Lung (tissue), 12 donors: ENCODE measurements around the gene CCDC120. TPM values are rescaled to one million over a fixed set of nuclear protein-coding genes. Genes with fewer than 3 reads are reported as not detected.
A peak's percentile ranks its signal among the peaks of the same experiment; 100 is the strongest.

ENCODE experiments used
- ATAC-seq: fragments of 200-7000 bp; cut with Tn5 transposase; one replicate; pipeline ENCODE4 v1.9.1; 2020; ENCODE audit warnings: moderate number of reproducible peaks; ENCODE audit not compliant: insufficient read depth, low FRiP score
- DNase-seq, 3 donors: peaks; one replicate each; pipeline ENCODE4 v3.0.0-alpha.2; 2013 to 2017
- H3K27ac ChIP-seq, 2 donors: one replicate each; pipeline ENCODE4 v1.5.1; 2013; ENCODE audit warnings: mild to moderate bottlenecking in 2 of 2, moderate library complexity in 2 of 2, control low read depth in 1 of 2, inconsistent platforms in 1 of 2, low read depth in 1 of 2, low read length in 1 of 2
- H3K27me3 ChIP-seq, 3 donors: one replicate each; pipeline ENCODE4 v1.5.1; 2013; ENCODE audit warnings: low read length in 2 of 3; ENCODE audit not compliant: control insufficient read depth in 3 of 3, insufficient read depth in 3 of 3
- H3K36me3 ChIP-seq, 4 donors: one replicate each; pipeline ENCODE4 v1.5.1; 2013; ENCODE audit warnings: low read length in 4 of 4, mild to moderate bottlenecking in 1 of 4, moderate library complexity in 1 of 4; ENCODE audit not compliant: control insufficient read depth in 4 of 4, insufficient read depth in 4 of 4
- H3K4me1 ChIP-seq, 5 donors: one replicate each; pipeline ENCODE4 v1.5.1; 2013; ENCODE audit warnings: low read length in 5 of 5, mild to moderate bottlenecking in 2 of 5, moderate library complexity in 1 of 5; ENCODE audit not compliant: control insufficient read depth in 5 of 5, insufficient read depth in 5 of 5
- H3K4me3 ChIP-seq: one replicate; pipeline ENCODE4 v1.5.1; 2013; ENCODE audit warnings: mild to moderate bottlenecking, control low read depth, moderate library complexity
- H3K9ac ChIP-seq, 2 donors: one replicate each; pipeline ENCODE4 v1.5.1; 2013; ENCODE audit warnings: low read length in 2 of 2, control low read depth in 1 of 2; ENCODE audit not compliant: insufficient read depth in 1 of 2
- H3K9me3 ChIP-seq, 4 donors: one replicate each; pipeline ENCODE4 v1.5.1; 2013; ENCODE audit warnings: low read length in 3 of 4, mild to moderate bottlenecking in 1 of 4, moderate library complexity in 1 of 4; ENCODE audit not compliant: control insufficient read depth in 4 of 4, insufficient read depth in 3 of 4
- CTCF ChIP-seq: IDR thresholded peaks from 2 replicates; pipeline ENCODE4 v1.5.1; 2012; ENCODE audit warnings: mild to moderate bottlenecking; ENCODE audit errors: control extremely low read depth, extremely low read depth
- WGBS, 2 donors: extraction: QIAGEN DNeasy Blood & Tissue Kit; methylation state at CpG; one replicate each; pipeline ENCODE4 v1.1.7; 2013; 5-methylcytosine and 5-hydroxymethylcytosine counted together
- polyA plus RNA-seq, 2 donors: library from polyadenylated mRNA; stranded (reverse); fragments of 200-250 nt; gene quantifications; one replicate each; pipeline ENCODE4 v1.2.1, GENCODE V29; 2013
- total RNA-seq, 2 donors: library from RNA; depleted of rRNA in 1 of 2; stranded (reverse); fragments of >200 nt in 1 of 2; gene quantifications; one replicate each; pipeline ENCODE4 v1.2.1, GENCODE V29; 2014 to 2021
- donor health status: control.
- donor health status: control.
- donor health status: Bipolar disorder and iron deficiency.
- donor health status: healthy.
- donor health status: DM: yes; HTN: yes; CAD: no.

Gene CCDC120
- total and polyA plus RNA-seq, 4 donors, result 3.8 to 11.3 (median 5.2) TPM

- Histone ChIP-seq H3K4me3 (peak overlapping the region; percentile 51), H3K36me3 (peaks cover 4 to 14% (median 12%) of the 10 kb centered on the region in 4 donors), H3K9me3 (peaks cover 0 to 4% (median 0%) of the 10 kb centered on the region in 4 donors), H3K27me3 (no peaks in the 10 kb centered on the region), H3K4me1 (peaks cover 0 to 27% (median 7%) of the 10 kb centered on the region in 5 donors), H3K9ac (peak overlapping the region; percentile 73 to 86), H3K27ac (peak overlapping the region; percentile 95 to 99)
- no peak for TF ChIP-seq CTCF
- DNase-seq (peak; percentile 23 to 48 (median 32)), ATAC-seq (no peak)
- 0 to 35% methylated on average over 13 to 29 of the region's 29 CpGs for WGBS, 2 donors
Observed at GRCh38 chrX:49042581-49043219, 16.1 kb upstream of the CCDC120 start.

DNA sequence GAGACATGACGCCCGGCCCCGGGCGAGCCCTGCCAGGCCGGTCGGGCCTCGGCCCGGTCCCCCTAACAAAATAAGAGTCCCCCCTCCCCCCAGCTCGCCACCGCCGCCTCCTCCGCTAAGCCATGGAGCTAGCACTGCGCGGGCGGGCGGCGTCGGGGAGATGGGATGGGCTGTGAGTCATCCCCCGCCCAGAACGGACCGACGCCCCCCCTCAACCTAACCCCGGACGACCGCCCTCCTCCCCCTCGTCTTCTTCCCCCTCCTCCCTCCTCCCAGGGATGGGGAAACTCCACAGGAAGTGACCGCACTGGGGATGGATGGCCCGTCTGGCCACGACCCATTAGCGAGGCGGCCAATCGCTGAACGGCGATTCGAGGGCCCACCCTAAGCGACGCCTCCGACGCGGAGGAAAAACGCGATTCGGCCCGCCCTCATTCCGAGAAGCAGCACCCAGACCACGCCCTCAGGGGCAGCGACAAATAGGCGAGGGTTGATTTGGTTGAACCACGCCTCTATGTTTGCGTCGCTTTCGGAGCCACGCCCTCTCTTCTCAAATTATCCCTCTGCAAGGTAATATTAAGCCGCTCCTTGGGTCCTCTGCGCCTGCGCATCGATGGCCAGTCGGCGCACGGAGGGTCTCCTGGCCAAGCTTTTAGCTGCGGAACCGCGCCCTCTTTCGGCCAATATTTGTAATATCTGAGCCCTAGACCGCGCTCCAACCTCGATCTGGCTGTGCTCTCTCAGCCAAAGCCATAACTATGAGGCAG is 15.4 kb upstream of the CCDC120 start, which contains the start of gene TFE3:
Gene TFE3 (minus strand): TSS at position 138 of the 767 bp plus-strand sequence. CDS start 131 bp downstream, at position 7.
- peaks cover 0 to 27% (median 7%) of the 10 kb centered on the region in 5 donors for H3K4me1 ChIP-seq
- peak; percentile 99 for DNase-seq
- WGBS, 2 donors, result 1 to 35% methylated on average over 47 to 67 of the region's 67 CpGs
- H3K27me3 ChIP-seq, result no peaks in the 10 kb centered on the region
- TF ChIP-seq CTCF, result peak; percentile 47
- H3K4me3 ChIP-seq, result peak within 1 kb of the TSS; percentile 51
- peak within 1 kb of the TSS; percentile 95 to 99 for H3K27ac ChIP-seq
- ATAC-seq, result peak; percentile 88
- peaks cover 0 to 4% (median 0%) of the 10 kb centered on the region in 4 donors for H3K9me3 ChIP-seq
- H3K9ac ChIP-seq, result peak within 1 kb of the TSS; percentile 73 to 86
- peaks cover 0 to 9% (median 8%) of the 10 kb centered on the region in 4 donors for H3K36me3 ChIP-seq

GRCh38 chrX:49043987-49044281 is 14.9 kb upstream of the CCDC120 start:
- no peak overlapping the region for H3K9ac ChIP-seq
- no peak for ATAC-seq
- no peak for TF ChIP-seq CTCF

More at GRCh38 chrX:49043987-49044281, 14.9 kb upstream of the CCDC120 start:
- WGBS, 2 donors, result 14 to 42% methylated on average over 12 to 13 of the region's 13 CpGs
- Histone ChIP-seq H3K36me3 (peaks cover 0 to 6% (median 5%) of the 10 kb centered on the region in 4 donors), H3K27ac (peak overlapping the region; percentile 61 to 74), H3K4me1 (peaks cover 0 to 25% (median 7%) of the 10 kb centered on the region in 5 donors), H3K9me3 (peaks cover 0 to 4% (median 0%) of the 10 kb centered on the region in 4 donors), H3K27me3 (no peaks in the 10 kb centered on the region), H3K4me3 (no peak overlapping the region)
- no peak for DNase-seq
